Ovary (tissue), 9 donors: Measurements from ENCODE around the gene PKD1. TPM values are rescaled to one million over a fixed set of nuclear protein-coding genes. Genes with fewer than 3 reads are reported as not detected.

ENCODE experiments used
- DNase-seq, 5 donors: peaks; one replicate each; pipeline ENCODE4 v3.0.0-alpha.2; 2019 to 2020
- H3K27ac ChIP-seq, 2 donors: fragments of 200-600 bp; one replicate each; pipeline versions ENCODE4 v1.5.1 to v1.8.0; 2019 to 2022
- H3K27me3 ChIP-seq: fragments of 200-600 bp; one replicate; pipeline ENCODE4 v1.8.0; 2022
- H3K36me3 ChIP-seq: fragments of 200-600 bp; sonication (generic); one replicate; pipeline ENCODE4 v1.5.1; 2019
- H3K4me1 ChIP-seq: one replicate; pipeline ENCODE4 v1.8.1; 2013; ENCODE audit warnings: mild to moderate bottlenecking, moderate library complexity; ENCODE audit not compliant: insufficient read depth
- H3K4me3 ChIP-seq: fragments of 200-600 bp; sonication (generic); one replicate; pipeline ENCODE4 v1.5.1; 2017
- H3K9me3 ChIP-seq, 2 donors: fragments of 200-600 bp in 1 of 2; sonication (generic) in 1 of 2; one replicate each; pipeline versions ENCODE4 v1.5.1 to v1.8.1; 2013 to 2019; ENCODE audit warnings: mild to moderate bottlenecking in 1 of 2, moderate library complexity in 1 of 2
- EP300 ChIP-seq: sonication (generic); formaldehyde crosslinking; IDR thresholded peaks from one replicate; pipeline ENCODE4 v1.6.1; 2017; ENCODE audit warnings: antibody characterized with exemption
- POLR2A ChIP-seq: fragments of 450-650 bp; IDR thresholded peaks from one replicate; pipeline ENCODE4 v1.6.1; 2017; ENCODE audit warnings: antibody characterized with exemption, mild to moderate bottlenecking, moderate library complexity
- WGBS, 3 donors: extraction: QIAGEN DNeasy Blood & Tissue Kit in 1 of 3; methylation state at CpG; one replicate each; pipeline versions ENCODE4 v1.1.5 to v1.1.7; 2013 to 2017; 5-methylcytosine and 5-hydroxymethylcytosine counted together
- intact Hi-C, 4 donors: fragments of 100-400 bp; cut with DNase I; formaldehyde crosslinking; loops; one replicate each; pipeline versions ENCODE4 v1.11.0 to v1.15.1; 2022 to 2023
- polyA plus RNA-seq, 2 donors: library from polyadenylated mRNA; stranded (reverse); fragments of 200-250 nt in 1 of 2; fragments of 350-450 nt in 1 of 2; fragmentation: Illumina TruSeq in 1 of 2; extraction: RNeasy Lipid Tissue Mini Kit (QIAGEN cat#74804) in 1 of 2; gene quantifications; one replicate each; pipeline ENCODE4 v1.2.3, GENCODE V29; 2013 to 2014
- total RNA-seq, 7 donors: library from RNA; depleted of rRNA in 2 of 7; stranded (reverse); fragments of >200 nt in 2 of 7; fragmentation: NEBNext Ultra II Directional in 3 of 7; extraction: Animal tissue kit (Norgen Biotek cat#: 25700) in 3 of 7; gene quantifications; one replicate each; pipeline versions ENCODE4 v1.1.0 to v1.2.4, GENCODE V29; 2016 to 2023
- TF ChIP-seq, protein P1 (sequence below), 3 donors: fragments of 450-650 bp in 2 of 3; fragments of 200-600 bp in 1 of 3; IDR thresholded peaks; one replicate each; pipeline versions ENCODE4 v1.5.1 to v1.8.0; 2016 to 2022; ENCODE audit warnings: antibody characterized with exemption in 3 of 3, mild to moderate bottlenecking in 1 of 3
- donor health status: DM: no; HTN: no; CAD: no; lungs with moderate emphysema.
- donor health status: DM: no; HTN: no; CAD: no.
- donor health status: Bipolar disorder and iron deficiency.
- donor health status: DM: yes; HTN: yes; CAD: no.
- donor health status: DM: no; HTN: no; CAD: no.
- donor health status: DM: yes; HTN: yes; CAD: no.

Gene PKD1
- total and polyA plus RNA-seq, 9 donors, result 8.7 to 203 (median 129) TPM

DNA sequence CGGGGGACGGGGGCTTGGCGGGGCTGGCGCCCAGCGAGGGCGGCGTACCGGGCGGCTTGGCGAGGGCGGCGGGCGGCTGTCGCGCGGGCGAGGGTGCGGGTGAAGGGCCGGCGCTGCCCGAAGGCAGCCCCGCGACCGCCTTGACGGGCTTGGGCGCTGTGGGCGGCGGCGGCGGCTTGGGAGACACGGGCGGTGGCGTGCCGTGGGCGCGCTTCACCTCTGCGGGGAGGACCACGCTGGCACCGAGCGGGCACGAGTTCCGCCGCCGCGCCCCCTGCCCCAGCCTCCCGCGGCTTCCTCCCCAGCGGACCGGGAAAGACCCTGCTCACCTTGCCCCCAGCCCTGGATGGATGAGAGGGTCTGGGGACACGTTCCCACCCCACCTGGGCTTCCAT lies 43.4 kb upstream of the PKD1 start:
- no peak for DNase-seq
- H3K4me1 ChIP-seq, result no peaks in the 10 kb centered on the region
- H3K27ac ChIP-seq, result no peak overlapping the region
- no peaks in the 10 kb centered on the region for H3K36me3 ChIP-seq
- intact Hi-C loops, result no loop called here
- H3K27me3 ChIP-seq, result no peaks in the 10 kb centered on the region
- WGBS, 3 donors, result 37 to 49% (median 39%) methylated on average over 20 to 50 of the region's 50 CpGs
- no peaks in the 10 kb centered on the region for H3K9me3 ChIP-seq
- H3K4me3 ChIP-seq, result no peak overlapping the region
- TF ChIP-seq POLR2A (no peak), EP300 (no peak)
- TF ChIP-seq, protein P1, sequence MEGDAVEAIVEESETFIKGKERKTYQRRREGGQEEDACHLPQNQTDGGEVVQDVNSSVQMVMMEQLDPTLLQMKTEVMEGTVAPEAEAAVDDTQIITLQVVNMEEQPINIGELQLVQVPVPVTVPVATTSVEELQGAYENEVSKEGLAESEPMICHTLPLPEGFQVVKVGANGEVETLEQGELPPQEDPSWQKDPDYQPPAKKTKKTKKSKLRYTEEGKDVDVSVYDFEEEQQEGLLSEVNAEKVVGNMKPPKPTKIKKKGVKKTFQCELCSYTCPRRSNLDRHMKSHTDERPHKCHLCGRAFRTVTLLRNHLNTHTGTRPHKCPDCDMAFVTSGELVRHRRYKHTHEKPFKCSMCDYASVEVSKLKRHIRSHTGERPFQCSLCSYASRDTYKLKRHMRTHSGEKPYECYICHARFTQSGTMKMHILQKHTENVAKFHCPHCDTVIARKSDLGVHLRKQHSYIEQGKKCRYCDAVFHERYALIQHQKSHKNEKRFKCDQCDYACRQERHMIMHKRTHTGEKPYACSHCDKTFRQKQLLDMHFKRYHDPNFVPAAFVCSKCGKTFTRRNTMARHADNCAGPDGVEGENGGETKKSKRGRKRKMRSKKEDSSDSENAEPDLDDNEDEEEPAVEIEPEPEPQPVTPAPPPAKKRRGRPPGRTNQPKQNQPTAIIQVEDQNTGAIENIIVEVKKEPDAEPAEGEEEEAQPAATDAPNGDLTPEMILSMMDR (IDR thresholded peaks at IDR 0.05), result no peak

DNA sequence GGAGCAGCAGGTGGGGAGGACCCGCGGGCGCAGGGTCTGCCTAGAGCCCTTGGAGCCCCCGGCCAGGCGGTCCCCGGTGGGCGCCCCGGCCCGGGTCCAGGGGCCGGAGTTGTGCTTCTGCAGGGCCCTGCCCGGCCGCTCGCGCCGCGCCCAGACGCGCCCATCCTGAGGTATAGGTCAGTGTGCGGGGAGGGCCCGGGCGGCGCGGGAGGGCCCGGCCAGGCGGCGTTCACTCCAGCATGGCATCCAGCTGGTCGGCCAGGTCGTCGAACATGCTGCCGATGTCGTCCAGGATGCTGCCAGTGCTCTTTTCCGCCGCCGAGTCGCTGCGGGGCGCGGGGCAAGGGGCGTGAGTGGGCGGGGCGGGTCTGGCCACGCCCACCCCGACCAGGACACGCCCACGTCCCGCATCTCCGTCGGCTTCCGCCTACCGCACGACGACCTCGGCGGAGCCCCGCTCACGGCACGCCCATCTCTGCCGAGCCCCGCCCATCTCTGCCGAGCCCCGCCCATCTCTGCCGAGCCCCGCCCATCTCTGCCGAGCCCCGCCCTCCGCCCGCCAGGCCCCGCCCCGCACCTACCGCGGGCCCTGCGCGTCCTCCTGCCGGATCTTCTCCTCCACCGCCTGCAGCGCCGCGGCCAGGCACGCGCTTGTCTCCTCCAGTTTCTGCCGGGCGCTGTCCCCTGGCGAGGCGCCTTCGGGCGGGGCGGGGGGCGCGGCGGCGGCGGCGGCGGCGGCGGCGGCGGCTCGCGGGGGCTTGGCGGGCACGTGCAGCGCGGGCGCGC lies 42.8 kb upstream of the PKD1 start:
- Histone ChIP-seq H3K4me3 (no peak overlapping the region), H3K36me3 (no peaks in the 10 kb centered on the region), H3K4me1 (no peaks in the 10 kb centered on the region), H3K27ac (no peak overlapping the region), H3K27me3 (no peaks in the 10 kb centered on the region), H3K9me3 (no peaks in the 10 kb centered on the region)
- DNase-seq, result no peak
- TF ChIP-seq, protein P1 (IDR thresholded peaks at IDR 0.05), result no peak
- TF ChIP-seq EP300 (no peak), POLR2A (no peak)
- intact Hi-C loops, result no loop called here
- 30 to 79% (median 36%) methylated on average over 24 to 106 of the region's 106 CpGs for WGBS, 3 donors

DNA sequence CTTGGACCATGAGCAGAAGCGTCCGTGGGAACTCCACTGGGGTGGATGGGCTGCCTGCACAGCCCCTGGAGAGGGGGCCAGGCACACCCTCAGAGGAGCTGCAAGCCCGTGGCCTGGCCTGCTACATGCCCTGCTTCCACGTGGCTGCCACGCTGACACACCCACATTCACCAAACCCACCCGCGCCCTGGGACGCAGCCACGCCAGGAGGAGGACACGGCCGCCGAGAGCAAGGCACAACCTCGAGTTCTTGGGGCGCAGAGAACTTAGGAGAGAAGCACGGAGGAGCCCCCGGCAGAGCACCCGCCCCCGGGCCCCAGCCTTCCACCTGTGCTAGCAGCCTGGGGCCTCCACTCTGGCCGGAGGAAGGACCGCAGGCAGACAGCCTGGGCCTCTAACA lies 41.9 kb upstream of the PKD1 start:
- Histone ChIP-seq H3K27me3 (no peaks in the 10 kb centered on the region), H3K4me3 (no peak overlapping the region), H3K36me3 (no peaks in the 10 kb centered on the region), H3K9me3 (no peaks in the 10 kb centered on the region), H3K27ac (no peak overlapping the region), H3K4me1 (no peaks in the 10 kb centered on the region)
- no peak for DNase-seq
- 85 to 90% (median 88%) methylated on average over 20 of the region's 20 CpGs for WGBS, 3 donors
- intact Hi-C loops, result no loop called here
- TF ChIP-seq POLR2A, result no peak

DNA sequence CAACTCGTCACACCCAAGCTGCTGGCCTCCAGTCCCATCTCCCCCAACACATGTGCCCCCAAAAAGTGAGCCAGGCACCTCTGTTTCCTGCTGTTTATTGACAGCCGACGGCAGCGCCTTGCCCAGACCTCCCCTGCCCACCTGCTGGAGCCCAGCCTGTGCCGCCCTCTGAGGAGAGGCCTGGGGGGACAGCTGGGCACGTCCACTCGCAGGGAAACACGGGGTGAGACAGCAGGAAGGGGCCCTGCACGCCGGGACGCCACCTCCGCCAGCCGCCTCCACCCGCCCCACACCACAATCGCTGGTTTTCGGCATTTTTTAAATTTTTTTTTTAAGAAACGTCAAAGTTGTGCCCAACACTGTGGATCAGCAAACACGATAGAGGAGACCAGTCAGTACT lies 41.4 kb upstream of the PKD1 start:
- no peak for TF ChIP-seq POLR2A
- TF ChIP-seq, protein P1 (IDR thresholded peaks at IDR 0.05), result no peak
- no peak for TF ChIP-seq EP300

DNA sequence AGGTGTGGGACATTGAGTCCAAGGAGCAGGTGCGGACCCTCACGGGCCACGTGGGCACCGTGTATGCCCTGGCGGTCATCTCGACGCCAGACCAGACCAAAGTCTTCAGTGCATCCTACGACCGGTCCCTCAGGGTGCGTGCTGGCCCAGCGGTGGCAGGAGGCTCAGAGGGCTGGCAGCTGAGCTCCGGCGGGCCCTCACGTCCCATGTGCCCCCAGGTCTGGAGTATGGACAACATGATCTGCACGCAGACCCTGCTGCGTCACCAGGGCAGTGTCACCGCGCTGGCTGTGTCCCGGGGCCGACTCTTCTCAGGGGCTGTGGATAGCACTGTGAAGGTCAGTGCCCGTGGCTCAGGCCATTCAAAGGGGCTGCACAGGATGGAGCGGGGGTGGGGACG lies 40.3 kb upstream of the PKD1 start:
- DNase-seq, result no peak
- Histone ChIP-seq H3K27ac (no peak overlapping the region), H3K4me1 (no peaks in the 10 kb centered on the region), H3K9me3 (no peaks in the 10 kb centered on the region), H3K27me3 (no peaks in the 10 kb centered on the region), H3K4me3 (no peak overlapping the region), H3K36me3 (no peaks in the 10 kb centered on the region)
- TF ChIP-seq EP300, result no peak
- no peak for TF ChIP-seq POLR2A
- TF ChIP-seq, protein P1 (IDR thresholded peaks at IDR 0.05), result no peak
- intact Hi-C loops, result no loop called here
- 90% methylated on average over 21 to 23 of the region's 23 CpGs for WGBS, 3 donors

More for the DNA sequence above, 41.4 kb upstream of the PKD1 start:
- Histone ChIP-seq H3K27me3 (no peaks in the 10 kb centered on the region), H3K9me3 (no peaks in the 10 kb centered on the region), H3K27ac (no peak overlapping the region), H3K36me3 (no peaks in the 10 kb centered on the region), H3K4me3 (no peak overlapping the region), H3K4me1 (no peaks in the 10 kb centered on the region)
- no peak for DNase-seq
- WGBS, 3 donors, result 87 to 88% (median 87%) methylated on average over 18 of the region's 18 CpGs
- intact Hi-C loops, result no loop called here
